GM12864 (cell line): ENCODE data around the gene STEAP1B.

Experiments
- DNase-seq: peaks from one replicate; pipeline ENCODE4 v3.0.0-alpha.2; 2011; ENCODE audit warnings: low read depth
- H3K4me3 ChIP-seq: 2 replicates; pipeline ENCODE4 v1.5.1; 2011; ENCODE audit warnings: mild to moderate bottlenecking, low read depth, low read length, control low read depth
- CTCF ChIP-seq: IDR thresholded peaks from 2 replicates; pipeline ENCODE4 v1.5.1; 2011; ENCODE audit warnings: low read depth, mild to moderate bottlenecking, moderate library complexity, low read length, control low read depth, inconsistent platforms; ENCODE audit errors: missing control alignments

STEAP1B gene

GRCh38 chr7:22402250-22402649, 97.7 kb downstream of the STEAP1B start:
- no peak for TF ChIP-seq CTCF
- H3K4me3 ChIP-seq = no peak overlapping the region
- DNase-seq = no peak

GRCh38 chr7:22400936-22401553, 98.9 kb downstream of the STEAP1B start:
- TF ChIP-seq CTCF = no peak
- DNase-seq = no peak
- H3K4me3 ChIP-seq = no peak overlapping the region

GRCh38 chr7:22400150-22400814, 99.7 kb downstream of the STEAP1B start:
- DNase-seq = no peak
- H3K4me3 ChIP-seq = no peak overlapping the region
- TF ChIP-seq CTCF = no peak

GRCh38 chr7:22399546-22399945, 100.4 kb downstream of the STEAP1B start:
- TF ChIP-seq CTCF = no peak
- H3K4me3 ChIP-seq = no peak overlapping the region
- no peak for DNase-seq

- H3K4me3 ChIP-seq = no peak overlapping the region
- DNase-seq = no peak
- no peak for TF ChIP-seq CTCF
Observed at GRCh38 chr7:22399091-22399490, 100.9 kb downstream of the STEAP1B start.

GRCh38 chr7:22397981-22398380, 102.0 kb downstream of the STEAP1B start:
- no peak for DNase-seq
- TF ChIP-seq CTCF = no peak
- H3K4me3 ChIP-seq = no peak overlapping the region

- no peak overlapping the region for H3K4me3 ChIP-seq
- DNase-seq = no peak
- TF ChIP-seq CTCF = no peak
Observed at GRCh38 chr7:22395222-22395621, 104.8 kb downstream of the STEAP1B start.
